Left renal cortex interstitium (tissue), 4 donors: Measurements from ENCODE around the gene RAB31. TPM values are rescaled to one million over a fixed set of nuclear protein-coding genes. Genes with fewer than 3 reads are reported as not detected.

Experiments used
- DNase-seq, 4 donors: peaks; one replicate each; pipeline ENCODE4 v3.0.0-alpha.2; 2013; ENCODE audit warnings: low read depth in 4 of 4, low spot score in 2 of 4, missing footprints in 1 of 4
- polyA plus RNA-seq, 4 donors: library from polyadenylated mRNA; unstranded; fragments of 120-200 nt; gene quantifications; one replicate each; pipeline ENCODE4 v1.2.1, GENCODE V29; 2013; ENCODE audit not compliant: insufficient read length in 4 of 4

RAB31 gene
- polyA plus RNA-seq, 4 donors, result 26.1 to 32.5 (median 29.7) TPM

DNA sequence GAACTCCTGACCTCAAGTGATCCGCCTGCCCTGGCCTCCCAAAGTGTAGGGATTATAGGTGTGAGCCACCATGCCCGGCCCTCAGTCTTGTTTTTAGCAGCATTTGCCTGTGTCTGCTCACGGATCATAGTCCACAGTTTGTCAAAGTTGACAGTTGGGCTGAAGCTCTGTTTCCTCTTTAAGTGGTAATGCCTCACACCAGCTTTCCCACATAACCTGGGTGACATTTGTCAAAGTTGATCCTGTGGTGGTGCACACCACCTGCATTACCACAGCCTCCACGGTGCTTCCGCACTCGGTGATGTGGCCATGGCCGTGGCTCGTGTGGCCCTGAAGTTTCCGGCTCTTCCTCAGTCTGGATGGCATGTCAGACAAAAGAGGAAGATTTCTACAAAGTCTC, 27.1 kb downstream of the RAB31 start:
- DNase-seq, result no peak

DNA sequence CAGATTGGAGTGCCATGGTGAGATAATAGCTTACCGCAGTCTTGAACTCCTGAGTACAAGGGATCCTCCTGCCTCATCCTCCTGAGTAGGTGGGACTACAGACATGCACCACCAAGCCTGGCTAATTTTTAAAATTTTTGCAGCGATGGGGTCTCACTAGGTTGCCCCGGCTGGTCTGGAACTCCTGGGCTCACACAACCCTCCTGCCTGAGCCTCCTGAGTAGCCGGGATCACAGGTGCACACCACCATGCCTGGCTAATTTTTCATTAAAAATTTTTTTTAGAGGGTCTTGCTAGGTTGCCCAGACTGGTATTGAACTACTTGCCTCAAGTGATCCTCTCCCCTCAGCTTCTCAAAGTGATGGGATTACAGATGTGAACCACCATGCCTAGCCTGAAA, 27.8 kb downstream of the RAB31 start:
- DNase-seq, result no peak

DNA sequence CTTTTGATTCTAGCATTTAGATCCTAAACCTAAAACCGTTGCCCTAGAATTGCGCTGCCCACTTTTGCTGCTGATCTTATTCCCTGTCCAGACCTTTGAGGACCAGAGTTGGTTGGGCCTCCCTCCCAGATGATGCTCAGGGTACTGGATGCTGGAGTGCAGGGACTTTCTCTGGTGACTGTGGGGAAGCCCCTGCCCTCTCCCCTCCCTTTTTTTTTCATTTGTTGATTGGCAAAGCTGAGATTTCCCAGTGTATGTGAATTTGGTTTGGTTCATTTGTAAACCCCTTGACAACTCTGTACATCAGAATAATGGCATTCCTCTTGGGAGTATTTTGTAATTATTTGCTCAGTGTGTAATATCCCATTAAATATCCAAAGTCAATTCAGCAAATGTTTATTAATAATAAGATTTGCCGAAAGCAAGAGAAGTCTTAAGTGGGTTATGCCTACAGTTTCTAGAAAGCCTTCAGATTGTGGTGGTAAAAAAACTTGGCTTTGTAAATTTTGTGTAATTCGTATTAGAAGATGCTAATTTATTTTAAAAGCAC, 28.3 kb downstream of the RAB31 start:
- no peak for DNase-seq

DNA sequence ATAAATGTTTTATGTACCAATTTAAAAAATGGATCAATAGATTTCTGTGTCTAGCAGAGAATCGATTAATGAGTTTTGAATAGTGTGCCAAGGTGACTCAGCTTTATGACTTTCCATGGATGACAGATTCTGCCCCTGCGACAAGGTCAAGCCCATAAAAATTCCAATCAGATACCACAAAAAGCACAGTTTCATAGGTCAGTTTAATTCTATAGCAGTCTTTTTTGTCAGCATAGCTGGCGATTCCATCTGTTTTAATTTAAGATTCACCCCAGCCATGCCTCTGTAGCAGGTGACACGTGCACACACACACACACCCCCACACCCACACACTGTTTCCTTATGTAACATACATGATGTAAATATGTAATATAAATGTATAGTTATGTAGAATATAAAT, 28.9 kb downstream of the RAB31 start:
- DNase-seq, result no peak

DNA sequence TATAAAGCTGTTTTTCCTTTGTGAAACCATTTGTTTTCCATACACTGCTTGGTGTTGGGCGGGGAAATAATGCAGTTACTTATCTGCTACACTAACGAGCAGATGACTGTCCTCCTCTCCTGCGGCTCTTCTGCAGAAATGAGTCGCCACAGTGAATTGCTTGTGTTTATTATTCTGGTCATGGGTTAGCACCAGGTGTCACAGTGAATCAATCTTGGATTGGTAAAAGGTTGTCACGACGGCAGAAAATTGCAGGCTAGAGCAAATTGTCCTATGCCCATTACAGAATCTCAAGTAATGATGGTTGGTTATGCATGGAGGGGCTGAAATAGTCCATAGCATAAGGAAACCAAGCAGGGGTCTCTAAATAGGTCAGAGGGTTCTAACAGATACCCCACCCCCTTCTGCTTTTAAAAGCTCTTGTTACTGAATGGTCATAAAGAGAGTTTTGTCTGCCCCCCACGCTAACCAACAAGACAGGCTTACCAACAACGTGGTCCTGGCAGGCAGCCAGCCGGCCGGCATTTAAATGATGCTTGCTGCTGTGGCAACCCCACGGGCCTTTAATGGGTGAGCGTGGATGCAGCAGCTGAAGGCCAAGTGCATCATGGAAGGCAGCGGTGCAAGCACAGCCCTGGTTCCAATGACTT, 29.5 kb downstream of the RAB31 start:
- DNase-seq, result peak; percentile 45 to 53 (median 52)

DNA sequence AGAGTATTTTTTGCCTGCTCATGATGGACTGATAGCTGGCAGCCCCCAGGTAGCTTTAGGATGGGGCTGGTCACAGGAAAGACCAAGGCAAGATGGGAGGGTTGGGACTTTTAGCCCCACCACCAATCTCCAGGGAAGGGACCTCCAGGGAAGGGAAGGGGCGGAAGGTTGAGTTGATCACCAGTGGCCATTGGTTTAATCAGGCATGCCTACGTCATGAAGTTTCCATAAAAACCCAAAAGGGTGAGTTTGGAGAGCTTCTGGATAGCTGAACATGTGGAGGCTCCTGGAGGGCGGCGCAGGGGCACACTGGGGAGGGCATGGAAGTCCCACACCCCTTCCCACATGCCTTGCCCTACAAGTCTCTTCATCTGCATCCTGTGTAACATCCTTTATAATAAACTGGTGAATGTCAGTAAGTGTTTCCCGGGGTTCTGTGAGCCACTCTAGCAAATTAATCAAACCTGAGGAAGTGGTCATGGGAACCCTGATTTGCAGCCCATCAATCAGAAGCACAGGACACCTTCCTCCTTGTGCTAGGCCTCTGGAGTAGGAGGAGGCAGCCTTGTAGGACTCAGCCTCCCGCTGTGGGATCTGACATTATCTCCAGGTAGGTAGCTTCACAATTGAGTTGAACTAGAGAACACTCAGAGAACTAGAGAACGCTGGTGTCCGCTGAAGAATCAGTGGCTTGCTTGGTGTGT, 30.3 kb downstream of the RAB31 start:
- DNase-seq, result no peak

DNA sequence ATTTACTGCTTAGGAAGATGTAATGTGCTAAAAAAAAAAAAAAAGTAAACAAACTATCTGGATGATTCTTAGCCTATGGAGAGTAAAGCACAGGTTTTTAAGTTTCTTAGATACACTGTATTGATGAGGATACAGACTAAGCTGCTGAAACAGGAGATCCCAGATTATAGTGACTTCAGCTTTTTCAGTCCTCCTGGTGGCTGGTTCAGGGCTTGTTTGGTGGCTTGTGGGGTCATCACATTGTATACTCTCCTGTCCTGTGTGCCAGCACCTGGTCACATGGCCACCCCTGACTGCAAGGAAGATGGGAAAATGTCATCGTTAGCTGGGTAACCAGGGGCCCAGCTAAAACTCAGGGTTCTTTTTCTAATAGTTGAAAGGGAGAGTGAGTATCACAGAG, 31.4 kb downstream of the RAB31 start:
- DNase-seq, result no peak

DNA sequence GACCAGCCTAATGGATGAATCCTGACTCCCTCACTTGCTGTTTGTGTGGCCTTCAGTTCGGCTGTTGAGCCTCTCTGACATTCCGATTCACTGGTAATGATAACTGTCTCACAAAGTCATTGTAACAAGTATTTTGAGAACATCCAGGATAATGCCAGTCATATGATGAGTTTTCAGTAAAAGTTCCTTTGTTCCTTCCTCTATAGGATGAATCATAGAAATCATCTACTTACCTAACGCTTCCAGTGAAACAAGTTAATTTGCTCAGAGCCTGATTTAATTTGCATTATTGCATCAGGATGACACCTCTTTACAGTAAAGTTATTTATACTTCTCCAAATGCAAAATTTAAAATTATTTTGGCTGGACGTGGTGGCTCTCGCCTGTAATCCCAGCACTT, 32.0 kb downstream of the RAB31 start:
- DNase-seq, result no peak

DNA sequence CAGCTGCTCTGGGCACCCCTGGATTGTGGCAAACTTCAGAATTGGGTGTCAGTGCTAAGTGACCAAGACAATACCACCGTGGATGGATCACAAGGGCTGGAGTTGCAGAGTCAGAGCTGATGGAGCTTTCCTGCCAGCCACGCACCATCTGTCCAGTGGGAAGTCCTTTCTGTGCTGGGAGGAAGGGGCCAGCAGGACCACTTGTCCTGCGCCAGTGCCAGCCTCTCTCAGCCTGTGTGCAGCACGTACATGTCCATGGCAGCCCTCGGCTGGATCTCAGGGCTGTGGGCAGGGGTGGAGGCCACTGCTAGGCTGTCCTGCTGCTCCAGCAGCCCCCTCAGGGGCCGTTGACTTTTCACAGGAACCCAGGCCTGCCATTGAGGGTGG, 33.3 kb downstream of the RAB31 start:
- DNase-seq, result no peak

DNA sequence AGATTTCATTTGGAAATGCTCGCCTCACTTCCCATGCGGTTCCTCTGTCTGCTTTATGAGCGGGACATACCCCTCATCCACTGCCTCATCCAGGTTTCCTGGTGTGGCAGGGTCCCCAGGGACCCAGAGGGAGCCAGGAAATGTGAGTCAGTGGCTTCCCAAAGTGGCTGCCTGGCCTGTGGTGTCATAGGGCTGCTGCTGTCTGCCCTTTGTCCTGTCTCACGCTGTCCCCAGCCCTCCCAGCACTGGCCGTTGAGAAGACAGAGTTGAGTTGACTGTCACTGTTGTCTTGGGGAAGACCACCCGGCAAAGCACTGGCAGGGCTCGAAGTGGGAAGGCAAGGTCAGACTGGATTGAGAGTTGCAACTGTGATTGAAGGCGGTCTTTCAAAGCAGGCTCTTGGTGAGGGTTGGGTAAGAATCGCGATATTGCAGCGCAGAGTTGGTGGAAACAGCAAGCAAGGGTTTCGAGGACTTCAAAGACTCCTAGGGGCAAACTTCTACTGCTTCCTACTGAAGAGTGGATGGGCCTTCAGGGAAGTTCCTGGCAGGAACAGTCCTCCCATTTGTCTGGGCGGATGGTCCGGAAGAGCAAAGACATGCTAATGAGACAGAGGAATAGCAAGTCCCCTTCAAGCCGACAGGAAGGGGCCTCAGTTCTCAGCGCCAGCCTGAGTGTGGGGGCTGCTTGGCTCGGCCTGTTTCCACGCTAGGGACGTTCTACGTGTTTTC, 33.9 kb downstream of the RAB31 start:
- DNase-seq, result no peak

DNA sequence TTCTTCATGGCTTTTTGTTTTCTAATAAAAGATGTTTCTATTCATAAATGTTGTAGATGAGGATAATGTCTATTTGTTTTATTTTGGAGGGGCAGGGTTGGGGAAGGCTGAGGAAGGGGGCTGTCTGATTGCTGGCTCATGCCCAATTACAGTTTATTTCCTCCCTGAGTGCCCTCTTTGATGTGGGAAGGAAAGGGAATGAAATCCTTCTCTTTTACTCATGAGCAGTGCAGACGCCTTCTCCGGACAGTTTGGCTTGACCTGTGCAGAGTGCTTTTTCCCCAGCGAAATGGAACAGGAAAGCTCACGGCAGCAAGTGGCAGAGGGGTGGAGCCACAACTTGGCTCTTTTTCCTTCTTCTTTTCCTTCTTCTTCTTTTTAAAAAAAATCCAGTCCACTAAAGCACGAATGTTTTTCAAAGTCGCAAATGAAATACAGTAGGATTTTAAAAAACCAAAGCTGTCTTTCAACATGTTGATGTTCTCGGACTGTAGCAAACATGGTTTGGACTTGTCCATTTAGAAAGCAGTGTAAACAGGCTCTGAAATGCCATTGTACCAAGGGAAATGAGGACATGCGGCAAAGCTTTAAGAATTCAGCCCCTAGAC, 34.5 kb downstream of the RAB31 start:
- no peak for DNase-seq

DNA sequence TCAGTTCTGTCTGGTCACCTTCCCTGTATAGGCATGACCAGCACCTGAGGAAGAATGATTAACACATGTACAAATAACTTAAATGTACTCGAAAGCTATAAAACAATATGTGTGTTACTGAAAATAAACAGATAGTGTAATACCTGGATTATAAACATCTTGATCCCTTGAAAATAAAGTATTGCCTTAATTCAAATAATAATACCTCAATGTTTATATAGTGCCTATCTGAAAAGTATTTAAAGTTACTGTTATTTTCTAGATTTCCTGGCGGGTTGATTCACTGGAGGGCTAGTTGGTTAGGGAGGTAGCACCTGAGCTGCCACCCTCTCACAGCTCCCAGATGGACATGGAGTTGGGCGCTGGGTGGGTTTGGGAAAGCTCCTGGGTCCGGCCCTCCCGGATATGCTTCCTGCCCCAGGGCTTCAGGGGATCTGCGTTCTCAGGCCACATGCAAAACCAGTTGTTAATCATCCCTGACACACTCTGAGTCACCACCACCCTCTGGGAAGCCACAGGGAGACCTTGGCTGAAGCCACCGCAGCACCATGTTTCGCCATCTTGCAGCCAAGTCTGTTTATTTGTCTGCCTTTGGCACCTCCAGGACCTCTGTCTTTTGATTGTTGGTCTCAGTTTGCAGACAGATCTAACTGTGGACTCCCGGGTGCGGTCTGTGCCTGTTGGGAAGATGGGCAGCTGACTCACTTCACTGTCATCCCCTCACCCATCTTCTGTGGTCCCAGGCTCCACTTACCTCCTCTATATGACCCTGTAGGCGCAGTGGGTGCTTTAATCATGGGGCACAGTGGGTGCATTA, 35.3 kb downstream of the RAB31 start:
- no peak for DNase-seq

DNA sequence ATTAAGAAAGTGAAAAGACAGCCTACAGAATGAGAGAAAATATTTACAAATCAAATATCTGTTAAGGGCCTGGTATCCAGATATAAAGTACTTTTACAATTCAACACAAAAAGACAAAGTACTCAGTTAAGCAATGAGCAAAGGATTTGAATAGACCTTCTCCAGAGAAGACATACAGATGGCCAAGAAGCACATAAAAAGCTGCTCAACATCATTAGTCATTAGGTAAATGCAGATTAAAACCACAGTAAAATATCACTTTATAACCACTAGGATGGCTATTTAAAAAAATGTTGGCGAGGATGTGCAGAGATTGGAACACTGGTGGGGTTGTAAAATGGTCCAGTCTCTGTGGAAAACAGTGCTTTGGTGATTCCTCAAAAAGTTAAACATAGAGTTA, 38.9 kb downstream of the RAB31 start:
- no peak for DNase-seq

DNA sequence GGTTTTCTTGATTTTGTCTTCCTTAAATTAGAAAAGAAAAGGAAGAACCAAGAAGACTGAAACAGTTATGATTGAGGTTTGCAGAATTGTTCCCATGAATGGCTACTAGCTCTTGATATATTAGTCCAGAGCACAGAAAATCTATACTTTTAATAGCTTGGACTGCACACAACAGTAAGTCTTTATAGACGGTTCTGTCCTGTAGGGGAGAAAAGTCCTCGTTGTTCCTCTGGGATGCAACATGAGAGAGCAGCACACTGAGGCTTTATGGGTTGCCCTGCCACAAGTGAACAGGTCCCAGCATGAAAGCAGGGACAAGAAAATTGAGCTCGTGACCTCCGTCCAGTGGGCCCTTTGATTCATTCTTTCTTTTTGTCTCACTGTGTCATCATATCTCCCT, 41.5 kb downstream of the RAB31 start:
- no peak for DNase-seq

DNA sequence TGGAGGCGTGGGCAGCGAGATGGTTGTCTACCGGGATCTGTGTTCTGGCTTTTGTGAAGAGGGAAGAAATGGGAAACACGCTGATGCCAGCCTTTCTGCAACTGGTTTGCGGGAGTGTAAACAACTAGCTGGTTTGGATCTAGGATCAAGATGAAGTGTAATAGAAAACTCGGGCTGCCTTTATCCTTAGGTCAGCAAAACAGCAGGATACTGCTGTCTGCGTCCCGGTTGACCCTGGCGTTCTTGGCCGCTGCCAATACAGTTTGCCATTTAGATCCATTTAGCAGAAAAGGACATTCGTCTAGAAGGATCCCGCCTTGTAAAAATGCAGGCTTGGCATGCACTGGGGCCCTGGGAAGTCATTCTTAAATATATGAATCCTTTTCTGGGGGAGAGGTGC, 42.0 kb downstream of the RAB31 start:
- no peak for DNase-seq

DNA sequence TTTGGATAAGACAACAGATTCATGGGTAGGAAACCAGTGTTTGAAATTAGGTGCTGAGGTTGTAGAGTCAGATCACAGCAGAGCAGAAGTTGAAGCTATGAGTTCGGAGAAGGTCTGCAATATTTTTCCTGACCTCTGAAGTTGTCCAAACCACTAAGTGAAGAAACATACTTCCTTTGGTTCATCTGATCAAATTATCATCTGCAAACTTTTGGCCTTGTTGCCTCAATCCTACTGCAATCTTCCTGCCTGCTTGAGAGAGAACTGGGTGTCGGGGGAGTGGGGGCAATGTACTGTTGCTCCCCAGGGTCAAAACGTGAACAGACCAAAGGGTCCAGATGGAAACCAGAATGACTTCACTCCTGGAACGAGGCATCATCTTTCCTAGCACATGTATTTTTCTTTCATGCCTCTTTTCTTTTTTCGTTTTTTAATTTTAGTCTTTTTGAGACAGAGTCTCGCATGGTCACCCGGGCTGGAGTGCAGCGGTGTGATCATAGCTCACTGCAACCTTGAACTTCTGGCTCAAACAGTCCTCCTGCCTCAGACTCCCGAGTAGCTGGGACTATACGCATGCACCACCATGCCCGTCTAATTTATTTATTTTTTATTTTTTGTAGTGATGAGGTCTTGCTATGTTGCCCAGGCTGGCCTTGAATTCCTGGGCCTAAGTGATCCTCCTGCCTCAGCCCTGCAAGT, 42.7 kb downstream of the RAB31 start:
- no peak for DNase-seq

DNA sequence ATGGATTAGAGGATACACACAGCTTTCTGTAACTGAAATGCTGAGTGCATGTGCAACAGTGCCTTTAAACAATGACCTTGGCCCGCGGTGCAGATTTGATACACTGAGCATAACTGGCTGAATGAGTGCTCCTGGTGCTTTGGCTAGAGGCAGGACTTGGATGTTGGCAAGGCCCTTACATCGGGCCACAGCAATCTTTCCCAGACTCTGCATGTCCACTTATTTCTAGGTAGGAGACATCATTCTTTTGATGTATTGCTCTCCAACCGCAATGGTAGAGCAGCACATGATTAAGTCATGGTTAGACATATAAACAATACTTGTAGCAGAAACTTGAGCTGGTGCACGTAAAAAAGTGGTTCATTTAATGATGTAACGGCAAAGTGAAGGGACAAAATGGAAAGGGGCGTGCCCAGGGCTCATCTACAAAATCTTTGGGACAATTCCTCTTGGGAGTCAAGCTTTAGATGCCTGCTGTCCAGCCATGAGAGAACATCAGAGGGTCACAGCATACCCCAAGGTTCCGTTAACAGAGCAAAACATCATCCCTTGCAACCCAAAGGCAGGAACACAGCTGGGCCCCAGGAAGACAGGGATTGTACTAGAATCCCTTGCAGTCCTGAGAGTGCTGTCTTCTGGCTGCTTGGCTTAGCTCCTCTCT, 43.4 kb downstream of the RAB31 start:
- no peak for DNase-seq

DNA sequence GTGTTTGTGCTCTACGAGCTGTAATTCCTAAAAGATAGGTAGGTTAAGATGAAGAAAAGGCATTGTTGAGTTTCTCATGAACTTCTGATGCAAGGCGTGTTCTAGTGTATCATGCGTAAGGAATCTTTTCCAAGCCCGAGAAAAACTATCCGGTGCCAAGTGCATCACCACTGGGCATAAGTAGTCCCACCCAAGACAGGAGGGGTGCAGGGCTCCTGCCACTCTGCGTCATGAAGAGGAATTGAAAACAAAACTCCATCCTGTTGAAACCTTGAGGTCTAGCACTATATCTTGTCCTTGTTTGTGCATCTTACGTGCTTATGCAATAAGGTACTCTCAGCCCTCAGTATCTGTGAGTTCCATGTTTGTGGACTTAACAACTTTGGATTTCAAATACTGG, 45.7 kb downstream of the RAB31 start:
- DNase-seq, result no peak

DNA sequence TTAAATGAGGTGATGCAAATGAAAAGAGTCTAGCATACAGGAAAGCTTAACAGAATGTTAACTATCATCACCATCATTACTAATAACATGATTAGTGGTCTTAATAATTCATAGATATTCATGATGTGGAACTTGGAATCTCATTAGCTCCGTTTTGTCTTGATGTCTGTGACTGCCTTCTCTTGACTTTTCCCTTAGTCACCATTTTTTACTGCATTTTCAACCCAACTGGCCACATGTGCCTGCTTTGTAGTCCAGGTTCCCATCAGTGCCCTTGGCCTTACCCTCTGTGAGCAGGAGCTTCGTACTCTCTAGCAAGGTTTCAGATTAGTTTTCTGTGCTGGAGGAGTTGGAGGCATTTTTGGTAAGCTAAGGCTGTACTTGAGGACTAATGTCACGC, 47.0 kb downstream of the RAB31 start:
- no peak for DNase-seq
